GM19468 (cell line): Measurements from ENCODE around the gene ADARB2.

Experiments
- ATAC-seq: cut with Tn5 transposase; IDR thresholded peaks from one replicate; pipeline ENCODE4 v1.9.1; 2021; ENCODE audit warnings: mild to moderate bottlenecking, moderate library complexity, moderate number of reproducible peaks; ENCODE audit not compliant: unreplicated experiment; ENCODE audit errors: extremely low read depth

Gene ADARB2

DNA sequence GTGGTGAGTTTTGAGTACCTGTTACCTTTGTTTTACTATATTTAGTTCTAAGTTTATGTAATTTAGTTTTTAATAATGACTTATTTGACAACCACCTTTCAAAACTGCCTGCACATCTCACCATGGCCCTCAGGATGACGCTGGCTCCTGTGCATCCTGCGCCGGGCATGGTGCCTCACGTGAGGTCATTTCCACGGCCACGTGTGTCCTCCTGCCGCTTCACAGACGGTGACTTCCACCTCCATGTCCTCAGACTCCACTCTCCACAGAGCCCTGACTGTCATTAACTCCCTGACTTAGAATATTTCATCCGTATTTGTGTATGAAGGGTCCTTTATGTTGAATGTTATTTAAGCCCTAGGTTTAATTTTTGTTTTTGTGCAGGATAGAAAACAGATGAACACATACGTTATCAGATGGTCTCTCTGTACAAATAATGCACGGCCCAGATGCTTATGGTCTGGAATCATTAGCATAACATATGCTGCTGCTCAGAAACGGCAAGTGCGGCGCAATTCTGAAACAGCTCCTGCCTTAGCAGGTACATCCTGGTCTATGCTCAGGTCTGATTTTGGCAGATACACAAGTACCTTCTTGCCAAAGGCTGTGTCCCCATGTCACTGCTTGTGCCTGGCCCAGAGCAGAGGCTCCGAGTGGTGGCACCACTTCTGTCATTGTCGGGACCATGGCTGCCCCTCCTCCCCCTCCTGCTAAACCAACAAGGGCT lies 525.3 kb downstream of the ADARB2 start:
- no peak for ATAC-seq

DNA sequence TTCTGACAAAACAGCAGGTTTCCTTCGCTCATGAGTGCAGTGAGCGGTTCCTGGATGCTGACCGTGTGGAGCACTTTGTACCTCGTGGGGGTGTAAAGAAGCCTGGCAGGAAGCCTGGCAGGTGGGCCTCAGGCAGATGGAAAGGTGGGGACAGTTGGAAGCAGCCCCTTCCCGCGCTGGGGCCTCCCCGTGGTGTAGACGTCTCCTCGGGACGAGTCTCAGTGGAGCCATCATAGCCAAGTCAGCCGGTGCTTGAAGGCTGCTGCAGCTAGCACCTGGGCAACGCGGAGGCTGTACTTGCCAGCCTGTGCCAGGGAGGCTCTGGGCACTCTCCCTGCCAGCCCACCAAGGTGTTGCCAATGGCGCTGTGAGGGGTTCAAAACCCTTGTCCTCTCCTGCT lies 526.7 kb downstream of the ADARB2 start:
- no peak for ATAC-seq

DNA sequence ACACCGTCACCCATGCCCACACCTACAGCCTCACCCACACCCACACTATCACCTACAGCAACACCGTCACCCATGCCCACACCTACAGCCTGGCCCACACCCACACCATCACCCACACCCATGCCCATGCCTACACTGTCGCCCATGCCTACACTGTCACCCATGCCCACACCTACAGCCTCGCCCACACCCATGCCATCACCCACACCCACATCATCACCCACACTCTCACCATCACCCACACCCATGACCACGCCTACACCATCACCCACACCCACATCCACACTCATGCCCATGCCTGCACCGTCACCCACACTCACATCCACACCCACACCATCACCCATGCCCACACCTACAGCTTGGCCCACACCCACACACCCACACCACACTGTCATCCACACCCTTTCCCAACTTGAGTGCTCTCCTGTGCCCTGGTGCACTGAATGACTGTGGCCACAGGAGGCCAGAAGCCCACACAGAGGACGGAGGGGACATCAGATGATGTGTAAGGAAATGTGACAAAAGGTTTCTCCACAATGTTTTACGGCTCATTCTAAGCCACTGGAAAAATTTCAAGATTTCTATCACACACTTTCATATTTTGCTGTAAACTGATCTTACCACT lies 527.9 kb downstream of the ADARB2 start:
- ATAC-seq: no peak

DNA sequence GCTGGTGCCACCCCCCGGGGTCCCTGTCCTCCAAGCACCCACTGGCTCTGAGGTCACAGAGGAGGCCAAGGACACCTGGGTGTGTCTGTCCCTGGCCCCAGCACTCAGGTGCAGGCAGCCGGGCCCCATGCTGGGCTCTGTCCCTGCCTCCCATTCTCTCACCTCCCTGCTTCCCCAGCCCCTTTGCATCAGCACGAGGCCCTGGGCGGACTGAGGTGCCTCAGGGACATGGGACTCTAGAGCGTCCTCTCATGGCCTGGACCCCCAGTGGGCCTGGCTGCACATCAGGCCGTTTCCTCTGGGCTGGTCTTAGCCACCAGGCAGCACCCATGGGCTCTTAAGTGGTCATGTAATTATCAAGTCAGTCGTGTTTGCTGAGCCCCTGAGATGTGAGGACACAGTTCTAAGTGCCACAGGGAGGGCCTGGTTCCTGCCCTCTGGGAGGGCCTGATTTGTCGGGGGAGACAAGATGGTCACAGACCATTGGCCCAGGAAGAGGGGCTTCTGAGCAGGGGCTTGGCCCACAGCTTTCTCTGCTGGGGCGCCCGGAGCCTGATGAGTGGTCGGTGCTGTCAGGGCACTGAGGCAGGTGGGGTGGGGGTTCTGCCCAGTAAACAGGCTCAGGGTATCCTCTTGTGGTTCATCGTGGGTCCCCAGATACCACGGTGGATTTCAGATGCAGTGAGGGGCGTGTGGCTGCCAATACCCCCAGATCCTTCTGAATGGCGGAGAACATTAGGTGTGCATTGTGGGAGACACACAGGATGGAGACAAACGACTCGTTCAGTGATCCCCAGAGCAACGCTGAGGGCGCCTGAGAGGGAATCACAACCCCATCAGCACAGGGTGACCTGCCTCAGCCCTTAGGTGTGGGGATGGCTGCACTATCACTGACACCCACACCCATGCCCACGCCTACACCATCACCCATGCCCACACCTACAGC lies 528.7 kb downstream of the ADARB2 start:
- ATAC-seq: no peak

DNA sequence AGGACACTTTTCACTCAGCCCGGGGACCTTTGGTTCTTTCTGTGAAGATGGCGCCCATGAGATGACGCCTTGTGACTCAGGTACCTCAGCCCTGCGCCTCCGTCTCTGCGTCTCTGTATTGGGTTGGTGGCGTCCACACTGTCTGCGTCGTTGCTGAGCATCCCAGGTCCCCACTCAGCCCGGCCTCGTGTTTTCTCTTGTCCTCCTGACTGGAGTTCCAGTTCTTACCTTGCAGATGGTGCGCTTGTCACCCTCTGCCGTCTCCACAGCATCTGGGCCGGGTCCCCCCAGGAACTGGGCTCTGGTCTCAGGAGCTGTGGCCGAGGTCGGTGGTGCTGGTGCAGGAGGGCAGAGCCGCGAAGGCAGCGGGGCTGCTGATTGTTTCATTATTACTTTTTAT lies 530.7 kb downstream of the ADARB2 start:
- no peak for ATAC-seq

DNA sequence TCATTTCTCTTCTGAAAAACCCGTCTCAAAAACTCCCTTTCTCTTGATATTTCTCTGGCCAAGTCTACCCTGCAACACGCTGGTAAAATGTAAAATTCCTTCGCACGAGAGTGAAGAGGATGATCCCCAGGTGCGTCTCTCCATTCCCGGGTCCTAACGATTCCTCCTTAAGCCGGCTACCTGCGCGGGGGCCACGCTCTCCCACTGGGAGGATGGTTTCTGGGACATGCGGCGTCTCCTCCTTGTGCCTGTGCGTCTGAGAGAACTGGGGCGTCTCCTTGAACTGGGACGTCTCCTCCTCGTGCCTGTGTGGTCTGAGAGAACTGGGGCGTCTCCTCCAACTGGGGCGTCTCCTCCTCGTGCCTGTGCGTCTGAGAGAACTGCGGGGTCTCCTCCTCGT lies 531.2 kb downstream of the ADARB2 start:
- no peak for ATAC-seq

DNA sequence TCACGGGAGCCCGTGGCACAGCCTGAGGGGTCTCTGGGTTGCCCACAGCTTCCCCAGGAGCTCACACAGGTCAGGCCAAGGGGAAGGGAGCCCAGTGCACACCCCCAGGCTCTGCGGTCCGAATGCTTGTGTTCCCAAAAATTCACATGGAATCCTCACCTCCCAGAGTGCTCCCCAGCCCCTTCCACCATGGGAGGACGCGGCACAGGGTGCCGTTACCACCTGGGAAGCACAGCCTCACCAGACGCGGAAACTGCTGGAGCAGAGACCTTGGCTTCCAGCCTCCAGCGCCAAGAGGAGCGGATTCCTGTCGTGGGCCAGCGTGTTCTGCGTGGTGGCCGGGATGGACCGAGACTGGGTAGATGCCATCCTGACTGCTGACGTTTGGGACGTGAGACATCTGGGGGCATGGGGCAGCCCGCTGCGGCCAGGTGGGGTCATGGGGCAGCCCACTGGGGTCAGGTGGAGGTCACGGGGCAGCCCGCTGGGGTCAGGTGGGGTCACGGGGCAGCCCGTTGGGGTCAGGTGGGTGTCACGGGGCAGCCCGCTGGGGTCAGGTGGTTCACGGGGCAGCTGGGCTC lies 531.8 kb downstream of the ADARB2 start:
- ATAC-seq: no peak

DNA sequence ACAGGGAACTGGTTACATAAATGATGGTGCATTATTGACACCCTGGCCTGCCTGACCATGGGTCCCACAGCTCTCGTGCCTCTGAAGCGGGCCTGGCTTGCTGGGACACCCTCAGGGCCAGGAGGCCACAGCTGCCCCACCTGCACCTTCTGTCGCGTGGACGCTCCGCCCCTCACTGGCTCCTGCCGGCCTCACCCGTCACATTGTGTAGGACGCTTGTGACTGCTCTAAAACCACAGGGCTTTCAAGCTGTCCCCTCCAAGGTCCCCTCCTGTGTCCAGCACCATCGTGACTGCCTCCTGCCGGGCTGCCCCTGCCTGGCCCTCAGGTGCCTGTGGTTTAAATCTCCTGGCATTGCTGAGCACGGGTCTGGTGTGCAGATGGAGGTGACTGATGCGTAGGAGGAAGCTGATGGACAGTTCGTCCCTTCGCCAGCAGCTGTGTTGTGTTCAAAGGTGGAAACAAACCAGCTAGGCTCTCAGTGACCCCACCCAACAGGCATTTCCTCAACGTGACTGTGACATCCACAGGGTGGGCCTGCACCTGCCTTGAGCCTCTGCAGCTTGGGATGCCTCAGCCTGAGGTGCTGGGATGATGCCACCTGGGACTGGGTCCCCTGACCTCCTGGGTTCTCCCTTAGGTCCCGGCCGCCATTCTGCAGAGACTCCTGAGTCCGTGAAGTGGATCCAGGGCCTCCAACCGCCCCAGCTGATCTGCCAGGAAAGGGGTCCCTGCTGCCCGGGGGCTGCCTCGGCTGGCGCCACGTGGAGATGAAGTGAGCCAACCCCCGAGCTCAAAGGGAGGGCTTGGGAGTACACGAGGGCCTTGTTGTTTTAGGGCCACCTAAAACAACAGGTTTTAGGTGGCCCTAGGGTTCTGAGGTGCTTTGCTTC lies 532.6 kb downstream of the ADARB2 start:
- no peak for ATAC-seq

DNA sequence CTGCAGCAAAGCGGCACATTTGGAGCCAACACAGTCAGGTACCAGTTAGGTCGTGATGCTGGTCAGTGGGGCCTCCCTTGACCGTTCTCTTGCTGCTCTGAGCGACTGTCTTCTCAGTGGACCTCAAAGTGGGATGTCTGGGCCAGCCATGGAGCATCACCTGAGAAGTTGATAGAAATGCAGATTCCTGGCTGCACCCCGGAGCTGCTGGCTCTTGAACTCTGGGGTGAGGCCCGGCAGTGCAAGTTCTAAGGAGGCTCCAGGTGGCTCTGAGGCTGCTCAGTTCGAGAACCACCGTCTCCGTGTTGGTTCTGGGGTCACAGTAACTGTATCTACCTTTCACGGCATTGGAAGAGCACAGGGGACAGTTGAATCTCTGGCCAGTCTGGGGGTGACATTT lies 533.6 kb downstream of the ADARB2 start:
- ATAC-seq: no peak

DNA sequence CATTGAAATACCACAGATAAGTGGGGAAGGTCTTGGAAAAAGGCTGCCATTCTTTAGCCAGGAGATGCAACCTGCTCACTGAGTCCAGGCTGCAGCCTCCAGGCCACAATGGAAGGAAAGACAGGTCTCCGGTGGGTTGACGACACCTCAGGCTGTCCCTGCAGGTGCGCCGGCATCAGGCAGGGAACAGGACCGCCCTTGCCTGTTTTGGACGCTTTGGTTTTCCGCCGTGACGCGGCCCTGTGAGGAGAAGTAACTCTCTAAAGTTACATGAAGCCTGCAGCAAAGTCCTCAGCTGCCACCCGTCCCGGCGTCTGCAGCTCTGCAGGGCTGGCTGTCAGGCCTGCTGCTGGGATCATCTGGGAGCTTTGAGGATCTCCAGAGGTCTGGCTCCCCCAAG lies 534.1 kb downstream of the ADARB2 start:
- no peak for ATAC-seq

DNA sequence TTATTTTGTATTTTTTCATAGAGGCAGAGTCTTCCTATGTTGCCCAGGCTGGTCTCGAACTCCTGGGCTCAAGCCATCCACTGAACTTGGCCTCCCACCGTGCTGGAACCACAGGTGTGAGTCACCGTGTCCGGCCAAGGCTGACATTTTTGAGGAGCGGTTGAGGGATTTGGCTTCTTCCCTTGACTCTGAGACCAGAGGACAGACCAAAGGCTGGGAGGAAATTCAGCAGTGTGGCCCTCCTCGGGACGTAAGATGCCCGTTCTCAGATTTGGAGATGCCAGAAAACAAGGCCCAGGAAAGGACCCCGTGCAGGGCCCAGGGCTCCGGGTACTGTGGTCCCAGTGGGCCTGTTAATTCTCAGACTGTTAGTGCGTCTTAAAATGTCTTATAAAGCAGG lies 535.0 kb downstream of the ADARB2 start:
- no peak for ATAC-seq

DNA sequence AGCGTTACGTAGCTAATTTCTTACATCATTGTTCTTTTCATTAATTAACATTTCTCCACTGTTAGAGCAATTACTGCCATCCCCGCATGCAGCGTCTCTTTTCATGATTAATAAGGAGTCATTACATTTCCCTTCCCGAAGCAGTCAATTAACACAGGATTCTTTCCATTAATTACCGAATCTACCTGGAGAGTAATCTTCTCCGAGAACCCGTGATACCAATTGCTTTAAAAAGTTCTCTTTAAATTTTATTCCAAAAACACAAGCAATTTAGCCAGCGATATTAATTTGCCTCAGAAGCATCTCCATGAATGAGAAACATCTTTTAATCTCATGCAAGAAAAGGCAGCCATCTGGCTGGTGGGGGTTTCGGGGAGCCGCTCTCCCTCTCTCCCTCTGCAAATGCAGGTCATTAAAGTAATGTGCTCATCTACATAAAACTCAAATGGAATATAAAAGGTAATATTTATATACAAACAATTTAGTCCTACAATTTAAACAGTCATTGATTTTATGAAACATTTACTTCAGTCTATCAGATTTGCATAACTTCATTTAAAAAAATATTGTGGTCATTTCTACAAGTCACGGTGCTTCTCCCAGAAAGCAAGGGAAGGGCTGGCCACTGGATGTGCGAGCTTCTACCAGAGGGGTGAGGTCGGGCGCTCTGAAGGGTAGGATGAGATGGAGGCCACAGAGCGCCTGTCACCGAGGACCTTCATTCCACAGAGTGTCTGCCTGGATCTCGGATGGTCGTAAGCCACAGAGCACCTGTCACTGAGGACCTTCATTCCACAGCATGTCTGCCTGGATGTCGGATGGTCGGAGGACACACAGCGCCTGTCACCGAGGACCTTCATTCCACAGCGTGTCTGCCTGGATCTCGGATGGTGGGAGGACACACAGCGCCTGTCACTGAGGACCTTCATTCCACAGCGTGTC lies 536.2 kb downstream of the ADARB2 start:
- ATAC-seq: no peak

DNA sequence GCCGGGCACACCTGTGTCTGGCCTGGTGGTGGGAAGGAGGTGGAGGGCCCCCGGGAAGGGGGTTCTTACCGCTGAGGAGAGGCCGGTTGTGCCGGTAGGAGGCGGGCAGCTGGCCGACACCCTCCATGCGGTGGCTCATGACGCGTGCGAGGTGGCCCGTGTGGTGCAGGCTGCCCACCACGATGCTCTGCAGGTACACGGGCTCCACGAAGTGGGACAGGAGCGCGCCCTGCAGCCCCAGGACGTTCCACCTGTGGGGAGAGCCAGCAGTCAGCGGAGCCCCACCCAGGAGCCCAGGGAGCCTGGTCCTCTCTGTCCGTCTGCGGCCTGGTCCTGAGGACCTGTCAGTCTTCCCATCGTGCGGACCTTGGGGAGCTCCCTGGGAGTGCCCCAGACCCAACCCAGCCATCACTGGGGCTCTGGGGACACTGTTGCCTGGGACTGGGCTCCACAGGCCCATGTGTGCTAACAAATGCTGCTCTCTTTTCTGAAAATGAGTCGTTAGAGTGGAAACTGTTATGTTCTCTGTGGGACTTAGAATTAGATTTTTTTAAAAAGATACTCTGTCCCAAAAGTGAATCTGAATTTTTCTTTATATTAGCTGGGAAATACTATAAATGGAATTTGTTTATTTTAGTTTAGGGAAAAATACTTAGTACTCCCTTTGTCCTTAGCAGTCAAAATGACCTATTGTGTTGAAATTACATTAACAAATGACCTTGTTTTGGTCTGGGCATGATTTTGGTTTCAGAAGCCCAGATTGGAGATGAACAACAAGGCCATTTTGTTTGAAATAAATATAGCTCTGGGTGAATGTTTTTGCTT lies 537.2 kb downstream of the ADARB2 start:
- no peak for ATAC-seq

DNA sequence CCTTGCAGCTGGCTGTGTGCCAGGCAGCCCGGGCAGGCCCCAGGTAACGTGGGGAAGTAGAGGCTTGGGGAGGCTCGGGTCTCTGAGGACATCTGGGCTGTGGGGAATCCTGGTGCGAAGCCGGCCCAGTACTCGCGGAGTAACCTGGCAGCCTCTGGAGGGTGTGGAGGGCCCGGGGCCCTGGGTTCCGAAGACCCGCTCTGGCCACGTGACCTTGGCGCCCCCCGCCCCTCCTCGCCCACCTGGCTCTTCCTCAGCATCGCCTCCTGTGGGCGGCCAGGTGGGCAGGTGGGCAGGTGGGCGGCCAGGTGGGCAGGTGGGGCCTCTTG lies 538.0 kb downstream of the ADARB2 start:
- ATAC-seq: no peak

DNA sequence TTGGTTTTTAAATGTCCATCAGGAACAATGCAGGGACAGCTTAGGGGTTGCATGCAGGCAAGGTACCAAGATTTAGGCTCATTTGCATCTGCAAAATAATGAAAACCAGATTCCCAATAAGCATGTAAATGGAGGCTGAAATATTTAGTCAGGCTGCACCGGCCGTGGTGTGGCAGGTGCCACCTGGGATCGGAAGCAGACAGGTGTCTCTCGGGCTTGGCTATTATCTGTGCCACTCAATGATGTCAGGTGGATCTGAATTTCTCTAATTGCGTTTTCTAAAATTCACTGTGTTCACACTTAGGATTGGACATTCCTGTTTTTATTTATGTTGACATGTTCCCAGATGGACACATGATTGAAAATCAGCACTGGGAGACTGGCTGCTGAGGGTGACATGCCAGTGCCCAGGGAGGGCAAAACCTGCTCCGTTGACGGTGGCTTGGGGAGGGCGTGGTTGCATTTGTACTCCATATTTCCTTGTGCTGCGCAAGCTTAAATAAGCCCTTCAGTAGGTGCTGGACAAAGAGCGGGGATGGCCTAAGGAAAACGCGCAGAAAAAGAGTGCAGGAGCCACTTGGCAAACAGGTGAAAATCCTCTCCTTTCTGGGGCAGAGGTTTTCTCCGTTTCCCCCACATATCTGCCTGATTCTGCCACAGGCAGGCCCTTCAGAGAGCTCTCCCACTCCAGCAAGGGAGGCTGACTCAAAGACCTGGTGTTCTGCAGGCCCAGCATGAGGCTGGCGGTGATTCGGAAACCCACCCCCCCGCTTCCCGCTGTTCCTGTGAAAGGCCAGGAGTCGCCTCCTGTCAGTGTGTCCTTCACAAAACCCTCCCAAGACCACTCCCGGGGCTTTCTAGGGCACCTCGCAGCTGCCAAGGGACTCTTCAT lies 538.6 kb downstream of the ADARB2 start:
- ATAC-seq: no peak

DNA sequence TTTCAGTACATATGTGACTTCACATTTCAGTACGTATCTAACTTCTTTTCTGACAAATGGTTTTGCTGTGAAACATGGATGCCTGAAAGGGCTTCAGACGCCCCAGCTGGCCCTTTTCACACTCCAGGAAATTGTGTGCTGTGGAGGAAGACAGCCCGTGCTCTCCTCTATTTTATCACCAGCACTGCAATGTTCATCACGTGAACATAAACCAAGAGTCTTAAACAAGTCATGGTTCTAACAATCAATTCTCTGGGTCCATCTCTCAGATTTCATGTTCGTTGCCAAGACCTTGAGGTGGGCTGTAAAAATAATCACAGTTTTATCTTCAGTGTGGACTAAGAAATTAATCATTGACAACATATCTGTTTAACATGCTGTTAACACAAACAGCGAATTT lies 539.9 kb downstream of the ADARB2 start:
- no peak for ATAC-seq

DNA sequence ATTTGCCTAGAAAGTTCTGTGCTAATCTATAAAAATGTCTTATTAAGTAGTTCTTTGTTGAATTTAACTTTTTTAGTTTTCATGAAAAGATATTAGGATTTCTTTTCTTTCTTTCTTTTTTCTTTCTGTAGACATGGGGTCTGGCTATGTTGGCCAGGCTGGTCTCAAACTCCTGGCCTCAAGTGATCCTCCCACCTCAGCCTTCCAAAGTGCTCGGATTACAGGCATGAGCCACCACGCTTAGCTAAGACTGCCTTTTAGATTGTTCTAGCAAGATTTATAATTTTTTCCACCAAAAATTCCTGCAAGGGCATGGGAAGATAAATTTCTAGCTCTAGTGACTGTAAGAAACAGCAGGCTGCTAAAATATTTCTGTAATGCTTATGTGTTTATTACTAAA lies 540.7 kb downstream of the ADARB2 start:
- ATAC-seq: no peak
